ENCODE data around the gene C6orf141.

- no peak for TF ChIP-seq POLR2AphosphoS5 (IDR thresholded peaks at IDR 0.05; ENCODE audit: low read depth, low read length)
- TF ChIP-seq POLR2A (IDR thresholded peaks at IDR 0.05; ENCODE audit: low read depth, low read length), result no peak
- TF ChIP-seq TAF1 (IDR thresholded peaks at IDR 0.05; ENCODE audit: borderline replicate concordance, low read depth, low read length), result no peak
These were observed 34.9 kb upstream of the C6orf141 start for GRCh38 chr6:49515485-49516146.
